Erythroblast (primary cell): Measurements from ENCODE around the gene ACP1.
"Not testable (repeated sequence)": the region's sequence is repeated elsewhere in the genome, so short reads cannot be mapped to it uniquely, and the experiment has no call there.

Experiments used
- DNase-seq, 2 experiments: peaks; one replicate each; lab custom pipeline; 2025; lab: John Stamatoyannopoulos, UW
- GATA1 ChIP-seq: IDR thresholded peaks from 2 replicates; pipeline ENCODE4 v1.6.1; 2011; ENCODE audit warnings: low read depth, mild to moderate bottlenecking, control low read depth, low read length, moderate library complexity
- POLR2A ChIP-seq: IDR thresholded peaks from 2 replicates; pipeline ENCODE4 v1.6.1; 2011; ENCODE audit warnings: mild to moderate bottlenecking, low read length

The ACP1 gene

DNA sequence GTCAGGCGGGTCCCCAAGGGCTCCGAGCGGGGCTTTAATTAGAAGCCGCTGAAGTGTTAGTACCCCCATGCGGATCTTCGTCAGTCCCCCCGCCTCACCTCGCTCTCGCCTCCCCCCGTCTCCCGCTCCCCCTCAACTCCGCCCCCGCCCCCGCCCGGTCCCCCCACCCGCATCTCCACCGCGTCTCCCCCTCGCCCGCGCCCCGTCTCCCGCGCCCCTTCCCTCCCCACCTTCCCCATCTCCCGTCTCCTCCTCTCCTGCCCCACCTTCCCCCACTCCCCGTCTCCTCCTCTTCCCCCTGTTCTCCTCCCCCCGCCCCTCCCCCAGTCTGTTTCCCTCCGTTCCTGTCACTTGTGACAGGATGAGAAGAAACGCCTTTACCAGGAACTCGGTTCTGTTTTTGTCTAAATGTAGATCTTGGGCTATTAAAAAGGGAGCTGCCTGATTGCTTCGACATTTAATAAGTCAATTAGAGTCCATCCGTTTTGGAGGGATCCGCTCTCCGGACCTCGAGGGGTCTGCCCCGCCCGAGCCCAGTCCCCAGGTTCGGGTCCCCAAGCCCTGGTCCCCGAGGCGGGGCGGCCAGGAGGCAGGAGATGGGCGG lies 24.1 kb downstream of the ACP1 start:
- TF ChIP-seq GATA1 (no peak), POLR2A (no peak)
- DNase-seq = no peak

DNA sequence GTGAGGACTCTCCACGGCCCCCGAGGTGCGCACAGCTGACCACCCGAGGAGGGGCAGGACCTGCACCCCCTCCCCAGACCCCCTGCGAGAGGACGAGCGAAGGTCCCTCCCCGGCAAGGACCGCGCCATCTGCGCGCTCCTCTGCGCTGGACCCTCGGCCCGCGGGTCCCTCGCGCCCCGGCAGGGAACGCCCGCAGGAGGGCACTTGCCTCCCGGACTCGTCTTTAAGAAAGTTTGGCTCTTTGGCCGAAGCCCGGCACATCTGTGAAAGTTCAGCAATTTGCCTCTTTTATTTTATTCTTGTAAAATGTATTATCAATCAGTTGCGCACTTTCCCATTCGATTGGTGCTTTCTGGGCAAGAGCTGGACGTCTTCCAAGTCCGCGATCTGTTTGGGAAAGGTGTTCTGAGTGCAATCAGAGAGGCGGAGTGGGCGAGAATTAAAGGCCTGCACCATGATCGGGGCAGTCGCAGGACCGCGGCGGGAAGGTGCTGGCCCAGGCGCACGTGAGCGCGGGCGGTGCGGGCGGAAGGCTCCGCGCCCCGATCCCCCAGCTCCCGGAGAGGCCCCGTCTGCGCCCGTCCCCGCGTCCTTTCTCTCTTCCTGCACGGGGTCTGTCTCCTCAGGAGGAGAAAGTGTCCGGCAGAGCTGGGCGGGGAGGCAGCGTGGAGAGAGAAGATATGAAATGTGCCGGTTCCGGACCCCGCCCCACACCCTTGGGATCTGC lies 24.8 kb downstream of the ACP1 start:
- DNase-seq = no peak
- no peak for TF ChIP-seq POLR2A
- no peak for TF ChIP-seq GATA1

GRCh38 chr2:290090-290722 lies 25.5 kb downstream of the ACP1 start:
- peak; percentile 77 to 83 for DNase-seq
- TF ChIP-seq GATA1 = no peak
- no peak for TF ChIP-seq POLR2A

DNA sequence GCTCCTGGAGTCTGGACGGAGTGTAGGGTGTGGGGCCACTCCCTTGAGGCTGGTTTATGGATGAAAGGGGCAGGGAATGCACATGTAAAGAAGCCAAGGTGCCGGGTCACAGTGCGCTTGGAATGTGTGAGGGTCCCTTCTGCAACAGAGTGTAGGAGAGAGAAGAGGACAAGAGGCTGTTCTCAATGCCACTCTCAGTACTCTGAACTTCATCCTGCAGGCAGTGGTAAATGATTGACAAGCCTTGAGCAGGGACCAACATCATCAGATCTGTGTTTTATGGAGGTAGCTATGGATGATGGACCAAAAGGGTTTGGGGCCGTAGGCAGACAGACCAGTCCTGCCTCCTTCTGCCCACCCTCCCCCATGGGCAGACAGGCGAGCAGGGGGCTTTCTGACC lies 30.3 kb downstream of the ACP1 start:
- no peak for DNase-seq
- no peak for TF ChIP-seq GATA1
- TF ChIP-seq POLR2A = no peak

DNA sequence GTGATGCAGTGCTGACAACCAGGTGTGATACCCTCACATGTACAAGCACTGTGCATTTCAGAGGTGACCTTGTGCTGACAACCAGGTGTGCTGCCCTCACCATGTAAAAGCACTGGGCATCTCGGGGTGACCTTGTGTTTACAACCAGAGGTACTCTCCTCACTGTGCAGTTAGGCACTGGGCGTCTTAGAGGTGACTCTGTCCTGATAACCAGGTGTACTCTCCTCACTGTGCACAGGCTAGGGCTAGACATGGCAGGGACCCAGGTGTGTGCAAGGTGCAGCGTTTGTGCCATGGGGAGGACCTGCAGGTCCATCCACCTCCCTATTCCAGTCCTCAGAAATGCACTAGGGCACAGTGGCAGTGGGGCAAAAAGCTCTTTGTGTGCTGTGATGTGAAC lies 31.6 kb downstream of the ACP1 start:
- no peak for DNase-seq
- TF ChIP-seq GATA1 (no peak), POLR2A (no peak)

GRCh38 chr2:305366-305765 lies 40.6 kb downstream of the ACP1 start:
- no peak for DNase-seq
- TF ChIP-seq GATA1 (no peak), POLR2A (no peak)

DNA sequence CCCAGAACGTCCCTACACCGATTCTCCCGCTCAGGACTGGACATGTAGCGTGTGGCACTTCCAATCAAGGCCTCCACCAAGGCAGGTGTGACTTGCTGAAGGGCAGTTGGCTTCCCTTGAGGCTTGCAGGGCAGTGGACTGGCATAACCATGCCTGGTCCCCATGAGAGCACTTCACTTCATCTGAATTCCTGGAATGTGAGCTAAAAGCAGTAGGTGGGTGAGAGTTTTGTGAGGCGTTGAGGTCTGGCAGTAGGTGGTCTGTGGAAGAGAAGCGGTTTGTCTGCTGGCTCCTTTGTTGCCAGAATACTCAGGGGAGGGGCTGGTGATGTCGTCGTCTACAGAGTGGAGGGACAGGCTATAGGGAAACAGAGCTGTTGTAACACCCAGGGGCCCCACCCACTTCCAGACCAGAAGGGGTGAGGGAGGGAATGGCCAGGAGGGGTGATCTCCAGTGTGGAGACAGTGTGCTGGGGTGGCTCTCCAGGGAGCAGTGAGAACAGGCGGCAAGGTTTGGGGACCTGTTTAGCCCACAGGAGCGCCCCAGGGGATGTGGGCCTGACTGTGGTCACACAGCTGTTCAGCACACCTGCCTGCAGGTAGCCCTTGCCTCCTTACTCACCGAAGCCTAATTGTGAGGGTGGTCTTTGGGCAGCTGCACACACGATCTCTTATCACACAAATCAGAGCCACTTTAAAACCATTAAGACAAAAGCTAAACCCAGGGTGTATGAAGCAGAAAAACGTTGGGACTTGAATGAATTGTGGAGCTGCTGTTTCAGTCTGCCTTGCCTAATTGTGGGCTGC lies 44.6 kb downstream of the ACP1 start:
- no peak for DNase-seq
- TF ChIP-seq POLR2A (no peak), GATA1 (no peak)

DNA sequence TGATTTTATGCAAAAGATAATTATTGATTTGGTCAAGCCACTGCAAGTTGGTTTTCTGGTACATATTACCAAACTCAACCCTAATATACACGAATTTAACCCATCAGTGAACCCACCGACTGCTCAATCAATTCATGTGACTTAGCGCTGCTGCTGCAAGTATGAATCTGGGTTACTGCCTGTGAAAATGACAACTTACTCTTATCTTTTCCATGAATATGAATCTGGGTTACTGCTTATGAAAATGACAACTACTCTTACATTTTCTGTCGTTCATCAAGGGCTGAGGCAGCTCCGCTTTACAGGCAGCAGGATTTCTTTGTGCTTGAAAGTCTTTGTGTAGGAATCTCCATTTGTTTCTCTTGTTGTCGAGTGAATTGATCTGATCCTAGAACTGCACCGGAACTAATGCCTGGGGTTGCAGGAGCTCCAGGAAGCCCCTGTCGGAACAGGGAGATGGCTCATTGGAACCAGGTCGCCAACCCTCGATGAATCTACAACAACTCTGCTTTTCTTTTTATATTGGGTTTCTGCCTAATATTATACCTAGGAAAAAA lies 45.3 kb downstream of the ACP1 start:
- TF ChIP-seq GATA1 (no peak), POLR2A (no peak)
- DNase-seq = no peak

DNA sequence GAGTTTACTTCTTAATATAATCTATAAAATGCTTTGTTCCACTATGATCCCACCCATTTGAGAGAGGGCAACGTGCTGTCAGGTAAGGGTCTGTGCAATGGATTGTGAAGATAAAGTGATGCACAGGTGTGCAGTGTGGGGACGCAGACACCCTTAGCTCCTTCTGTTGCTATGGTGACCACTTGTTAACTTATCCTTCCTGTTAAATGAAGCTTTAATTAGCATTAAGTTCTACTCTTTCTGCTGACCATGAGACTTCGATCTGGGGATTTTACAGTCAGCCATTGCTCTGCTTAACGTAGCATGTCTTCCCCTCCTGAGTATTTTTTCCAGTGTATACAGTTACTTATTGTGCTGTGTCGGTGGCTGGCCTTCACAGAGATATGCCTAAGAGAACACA lies 46.2 kb downstream of the ACP1 start:
- TF ChIP-seq GATA1 (no peak), POLR2A (no peak)
- DNase-seq = no peak

- DNase-seq = no peak
- TF ChIP-seq GATA1 = no peak
- TF ChIP-seq POLR2A = no peak
Measured at GRCh38 chr2:313991-314390, 49.2 kb downstream of the ACP1 start.

- no peak for DNase-seq
- TF ChIP-seq POLR2A (no peak), GATA1 (no peak)
Measured at GRCh38 chr2:314561-315336, 50.0 kb downstream of the ACP1 start.

- not testable (repeated sequence) for DNase-seq
Measured at GRCh38 chr2:315925-316324, 51.2 kb downstream of the ACP1 start.

- DNase-seq = no peak
- TF ChIP-seq POLR2A (no peak), GATA1 (no peak)
Measured at GRCh38 chr2:316381-316780, 51.6 kb downstream of the ACP1 start.
